ENCODE measurements around the gene ISG20L2.

The ISG20L2 gene

GRCh38 chr1:156689035-156689952 lies 39.3 kb downstream of the ISG20L2 start:
- peak; percentile 89 for DNase-seq (ENCODE audit: low spot score)

- DNase-seq (ENCODE audit: low spot score): peak; percentile 67
Measured at GRCh38 chr1:156684227-156684782, 44.3 kb downstream of the ISG20L2 start.

GRCh38 chr1:156682166-156682890 lies 46.2 kb downstream of the ISG20L2 start:
- no peak for DNase-seq (ENCODE audit: low spot score)

DNA sequence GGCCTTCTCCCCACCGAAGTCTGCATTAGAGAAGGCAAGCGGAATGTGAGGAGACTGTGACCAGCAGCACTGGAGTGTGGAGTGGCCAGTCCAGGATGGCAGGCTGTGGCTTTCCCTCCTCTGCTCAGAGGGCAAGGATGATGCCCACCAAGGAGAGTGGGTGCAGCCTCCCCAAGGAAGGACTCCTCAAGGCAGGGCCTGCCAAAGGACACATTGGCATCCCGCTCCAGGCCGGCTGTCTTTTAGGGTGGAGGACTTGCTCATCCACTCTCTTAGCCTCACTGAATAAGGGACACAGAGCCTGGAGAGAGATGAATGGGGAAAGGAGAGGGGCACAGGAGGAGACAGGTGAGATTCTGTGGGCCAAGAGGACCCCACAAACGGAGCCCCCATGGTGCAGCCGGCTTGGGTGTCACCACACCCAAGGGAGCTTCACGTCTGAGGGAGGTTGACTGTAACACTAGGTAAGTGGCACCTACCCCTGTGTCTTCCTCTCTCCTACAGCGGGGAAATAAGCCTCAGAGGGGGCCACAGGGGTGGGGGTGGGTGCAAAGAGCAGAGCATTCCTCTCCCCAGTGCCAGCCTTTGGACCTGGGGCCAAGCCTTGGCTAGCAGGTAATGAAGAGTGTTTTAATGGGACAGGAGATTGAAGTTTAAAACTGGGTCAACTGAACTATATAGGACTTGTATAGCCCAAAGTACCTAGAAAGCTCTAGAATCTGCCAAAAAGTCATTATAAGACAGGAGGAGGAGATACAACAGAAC lies 47.2 kb downstream of the ISG20L2 start:
- DNase-seq (ENCODE audit: low spot score): no peak

GRCh38 chr1:156680056-156680455 lies 48.5 kb downstream of the ISG20L2 start:
- no peak for DNase-seq (ENCODE audit: low spot score)

DNA sequence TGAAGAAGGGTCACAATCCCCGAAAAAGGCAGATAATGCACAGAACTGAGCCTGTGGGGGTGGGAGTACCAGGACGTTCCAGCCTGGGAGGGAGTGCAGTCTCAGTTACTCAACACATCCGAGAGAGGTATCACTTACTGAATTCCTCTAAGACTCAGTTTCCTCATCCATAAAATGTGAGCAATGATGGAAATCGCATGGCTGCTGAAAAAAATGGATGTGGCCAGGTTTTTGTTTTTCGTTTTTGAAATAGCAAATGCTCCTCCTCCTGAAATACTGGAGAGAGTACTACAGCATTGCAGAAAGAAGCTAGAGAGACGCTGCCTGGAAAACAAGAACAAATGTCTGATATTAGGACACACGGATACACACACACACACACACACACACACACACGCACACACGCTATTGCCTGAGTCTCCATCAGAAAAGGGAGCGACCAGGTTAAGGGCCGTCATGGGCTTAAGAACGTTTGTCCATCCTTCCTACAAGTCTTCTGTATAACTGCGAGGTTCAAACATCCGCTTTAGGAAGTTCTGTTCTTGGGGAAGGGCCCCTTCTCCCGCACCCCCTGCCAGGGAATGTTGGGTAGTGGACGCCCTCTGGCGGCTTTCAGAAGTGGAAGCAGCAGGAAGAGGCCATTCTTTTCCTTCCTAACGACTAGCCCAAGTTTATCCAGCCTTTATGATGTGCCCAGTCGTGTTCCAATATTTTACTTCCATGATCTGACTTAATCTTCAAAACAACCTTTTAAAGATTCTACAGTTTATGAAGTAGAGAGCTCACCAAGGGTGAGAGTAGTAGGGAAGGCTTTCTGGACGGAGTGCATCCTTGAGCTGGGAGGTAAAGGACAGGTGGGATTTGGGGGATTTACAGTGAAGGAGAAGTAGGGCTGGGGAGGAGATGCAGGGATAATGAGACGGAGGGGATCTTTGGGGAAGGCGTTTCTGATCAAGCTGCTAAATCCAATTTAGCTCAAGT lies 50.7 kb downstream of the ISG20L2 start:
- peak; percentile 73 for DNase-seq (ENCODE audit: low spot score)

DNA sequence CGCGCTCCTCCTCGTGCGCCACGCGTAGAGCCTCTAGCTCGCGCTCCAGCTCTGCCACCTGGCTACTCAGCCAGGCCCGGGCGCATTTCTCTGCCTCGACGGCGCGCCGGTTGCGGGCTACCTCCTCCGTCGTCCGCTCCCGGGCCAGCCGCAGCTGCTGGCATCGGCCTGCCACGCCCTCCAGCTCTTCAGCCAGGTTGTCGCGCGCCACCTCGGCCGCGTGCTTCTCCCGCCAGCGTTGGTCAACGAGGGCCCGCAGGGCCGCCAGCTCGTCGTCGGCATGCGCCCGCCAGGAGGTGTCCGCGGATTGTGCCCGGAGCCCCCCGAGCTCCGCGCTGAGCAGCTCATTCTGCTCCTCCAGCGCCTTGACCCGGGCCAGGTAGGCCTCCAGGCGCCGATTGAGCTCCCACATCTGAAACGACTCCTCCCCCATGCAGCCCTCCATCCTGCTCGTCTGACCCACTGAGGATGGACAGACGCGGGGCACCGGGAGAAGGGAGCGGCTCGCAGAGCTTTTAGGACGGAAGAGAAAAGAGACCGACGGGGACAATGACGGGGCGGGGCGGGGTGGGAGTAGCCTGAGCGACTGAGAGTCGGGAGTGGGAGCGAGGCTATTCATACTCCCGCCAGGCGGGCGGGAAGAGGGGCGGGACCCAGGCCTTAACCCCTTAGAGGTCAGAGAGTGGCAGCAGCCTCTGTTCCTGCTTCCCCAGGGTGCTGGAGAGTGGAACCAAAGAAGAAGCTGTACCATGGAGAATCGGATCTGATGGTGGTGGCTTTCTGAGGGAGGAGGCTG lies 51.5 kb downstream of the ISG20L2 start, which contains the start of gene NES:
TSS of gene NES (minus strand) at position 588 of the 796 bp plus-strand sequence. CDS start at position 445, 143 bp downstream.
- peak; percentile 51 for DNase-seq (ENCODE audit: low spot score)

GRCh38 chr1:156676114-156676819 lies 52.3 kb downstream of the ISG20L2 start:
- DNase-seq (ENCODE audit: low spot score): no peak

DNA sequence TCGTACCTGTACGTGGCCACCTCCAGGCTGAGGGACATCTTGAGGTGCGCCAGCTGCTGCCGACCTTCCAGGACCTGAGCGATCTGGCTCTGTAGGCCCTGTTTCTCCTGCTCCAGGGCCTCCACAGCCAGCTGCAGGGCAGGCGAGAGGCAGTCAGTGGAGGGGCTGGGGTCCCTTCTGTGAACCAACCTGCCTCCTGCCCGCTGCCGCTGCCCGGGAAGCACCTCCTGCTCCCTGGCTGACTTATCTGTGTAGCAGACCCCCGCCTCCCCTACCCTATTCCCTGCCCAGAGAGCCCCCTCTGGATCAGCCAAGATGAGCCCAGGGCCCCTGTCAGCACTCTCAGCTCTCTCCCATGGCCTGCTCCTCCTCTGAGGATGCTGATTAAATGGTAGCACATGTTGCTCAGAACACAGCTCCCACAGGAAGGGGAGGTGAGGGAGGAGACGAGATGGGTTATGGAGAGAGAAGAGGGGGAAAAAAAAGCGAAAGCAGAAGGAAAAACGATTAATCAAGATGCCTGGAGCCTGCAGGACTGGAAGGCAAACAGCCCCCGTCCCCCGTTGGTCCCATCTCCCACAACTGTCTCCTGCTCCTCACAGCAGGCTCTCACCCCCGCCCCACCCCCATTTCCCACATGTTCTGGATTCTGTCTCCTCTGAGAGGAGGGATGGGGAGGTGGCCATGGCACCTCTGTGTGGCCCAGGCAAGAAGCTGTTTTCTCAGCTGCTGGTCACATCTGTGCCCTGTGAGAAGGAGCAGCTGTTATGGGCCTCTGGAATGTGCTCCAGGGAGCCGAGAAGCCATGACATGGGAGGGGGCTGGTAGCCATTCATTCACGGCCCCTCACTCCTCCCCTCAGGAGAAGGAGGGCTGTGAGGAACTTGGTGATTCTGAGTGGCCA lies 53.1 kb downstream of the ISG20L2 start:
- no peak for DNase-seq (ENCODE audit: low spot score)

- DNase-seq (ENCODE audit: low spot score): no peak
Measured at GRCh38 chr1:156673387-156674121, 55.0 kb downstream of the ISG20L2 start.
